Measurements from ENCODE around the gene VAV2.

VAV2 gene

GRCh38 chr9:133980864-133981588, 11.1 kb downstream of the VAV2 start:
- no peak for DNase-seq

DNA sequence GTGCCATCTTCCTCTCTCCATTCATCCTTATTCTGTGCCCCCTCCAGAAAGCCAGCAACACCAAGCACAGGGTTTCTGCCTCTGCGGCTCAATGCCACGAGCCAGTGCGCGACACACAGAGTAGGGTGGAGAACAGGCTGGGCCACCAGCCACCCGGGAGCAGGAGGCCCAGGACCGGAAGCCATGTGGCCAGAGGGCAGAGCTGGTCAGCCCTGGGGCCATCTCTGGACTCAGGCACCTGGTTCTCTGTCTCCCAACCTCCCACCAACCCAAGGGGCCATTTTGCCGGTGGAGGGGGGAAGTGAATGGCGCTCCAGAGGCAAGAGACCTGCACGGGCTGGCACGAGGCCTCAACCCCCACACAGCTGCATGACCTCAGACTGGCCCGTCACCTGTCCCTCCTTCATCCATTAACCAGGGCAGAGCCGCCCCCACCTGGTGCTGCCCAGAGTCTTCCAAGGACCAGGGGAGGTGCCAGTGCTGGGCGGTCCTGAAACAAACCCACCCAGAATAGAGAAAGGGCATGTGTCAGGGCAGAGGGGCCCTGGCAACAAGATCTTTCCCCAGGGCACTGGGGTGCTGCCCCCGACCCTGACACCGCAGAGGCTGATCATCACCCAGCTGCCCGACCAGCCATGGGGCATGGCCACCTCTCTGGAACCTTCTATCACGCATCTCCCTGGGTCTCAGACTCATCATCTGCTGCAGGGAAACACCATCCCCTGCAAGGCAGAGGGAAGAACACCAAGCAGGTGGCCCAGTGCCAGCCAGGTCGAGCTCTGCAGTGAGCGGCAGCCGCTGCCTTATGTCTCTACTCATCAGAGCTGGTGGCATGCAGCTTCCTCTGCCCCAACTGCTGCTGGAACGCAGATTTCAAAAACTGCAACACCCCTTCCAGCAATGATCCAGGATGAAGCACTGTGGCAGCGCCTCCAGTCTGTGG, 11.9 kb downstream of the VAV2 start:
- peak; percentile 19 for DNase-seq

DNA sequence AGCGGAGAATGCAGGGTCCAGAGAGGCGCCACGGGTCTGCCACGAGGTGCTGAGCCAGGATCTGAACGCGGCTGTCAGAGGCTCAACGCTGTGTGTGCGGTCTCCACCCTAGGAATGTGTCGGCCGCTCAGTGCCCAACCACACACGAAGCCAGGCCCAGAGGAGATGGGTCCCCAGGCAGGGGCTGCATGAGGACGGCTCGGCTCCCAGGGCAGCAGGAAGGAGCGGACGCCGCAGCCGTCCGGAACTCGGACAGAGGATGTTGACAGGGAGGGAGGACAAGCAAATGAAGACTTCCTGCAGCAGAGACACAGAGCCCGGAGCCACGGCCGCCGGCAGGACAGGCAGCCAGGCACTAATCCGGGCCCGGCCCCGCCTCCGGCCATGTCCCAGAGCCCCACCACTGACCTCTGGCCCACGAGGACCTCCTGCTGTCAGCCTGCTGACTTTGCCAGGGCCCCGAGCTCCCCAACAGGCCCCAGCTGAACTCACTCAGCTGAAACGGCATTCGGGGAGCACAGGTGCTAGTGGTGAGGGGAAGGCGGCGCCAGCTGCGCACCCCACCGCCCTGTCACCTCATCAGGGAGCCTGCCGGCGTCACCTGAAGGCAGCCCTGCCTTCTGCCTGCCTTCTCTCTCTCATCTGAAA, 12.7 kb downstream of the VAV2 start:
- no peak for DNase-seq

GRCh38 chr9:133978899-133979272, 13.2 kb downstream of the VAV2 start:
- DNase-seq: no peak

- DNase-seq: no peak
Measured at GRCh38 chr9:133978226-133978898, 13.8 kb downstream of the VAV2 start.

DNA sequence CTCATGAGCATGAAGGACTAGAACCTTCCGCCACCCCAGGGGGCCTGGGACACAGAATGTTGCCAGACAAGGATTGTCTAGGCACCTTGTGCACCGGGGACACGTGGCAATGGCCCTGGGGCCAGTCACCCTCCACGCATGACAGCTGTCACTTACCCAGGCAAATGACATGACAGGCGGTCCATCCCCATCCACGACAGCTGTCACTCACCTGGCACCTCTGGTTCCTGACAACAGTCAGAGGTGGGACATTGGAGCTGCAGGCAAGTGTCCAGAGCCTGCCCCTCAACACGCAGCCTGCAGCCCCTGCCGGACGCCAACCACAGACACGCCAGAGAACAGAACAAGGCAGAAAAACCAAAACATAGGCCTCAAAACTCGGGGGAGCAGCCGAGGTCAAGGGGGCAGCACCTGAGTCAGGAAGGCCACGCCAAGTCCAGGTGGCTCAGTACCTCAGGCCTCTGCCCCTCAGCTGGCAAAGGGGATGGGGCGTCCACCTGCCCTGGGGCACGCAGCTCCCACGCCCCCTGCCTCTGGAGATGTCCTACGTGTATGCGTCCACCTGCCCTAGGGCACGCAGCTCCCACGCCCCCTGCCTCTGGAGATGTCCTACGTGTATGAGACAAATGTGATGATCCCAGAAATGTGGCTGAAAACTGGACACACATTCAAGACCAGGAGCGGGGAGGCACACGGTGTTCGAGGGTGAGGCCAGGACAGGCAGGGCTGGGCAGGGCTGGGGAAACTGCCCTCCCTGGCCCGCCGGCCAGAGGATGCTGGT, 14.5 kb downstream of the VAV2 start:
- no peak for DNase-seq

- no peak for DNase-seq
Measured at GRCh38 chr9:133976887-133977286, 15.2 kb downstream of the VAV2 start.

DNA sequence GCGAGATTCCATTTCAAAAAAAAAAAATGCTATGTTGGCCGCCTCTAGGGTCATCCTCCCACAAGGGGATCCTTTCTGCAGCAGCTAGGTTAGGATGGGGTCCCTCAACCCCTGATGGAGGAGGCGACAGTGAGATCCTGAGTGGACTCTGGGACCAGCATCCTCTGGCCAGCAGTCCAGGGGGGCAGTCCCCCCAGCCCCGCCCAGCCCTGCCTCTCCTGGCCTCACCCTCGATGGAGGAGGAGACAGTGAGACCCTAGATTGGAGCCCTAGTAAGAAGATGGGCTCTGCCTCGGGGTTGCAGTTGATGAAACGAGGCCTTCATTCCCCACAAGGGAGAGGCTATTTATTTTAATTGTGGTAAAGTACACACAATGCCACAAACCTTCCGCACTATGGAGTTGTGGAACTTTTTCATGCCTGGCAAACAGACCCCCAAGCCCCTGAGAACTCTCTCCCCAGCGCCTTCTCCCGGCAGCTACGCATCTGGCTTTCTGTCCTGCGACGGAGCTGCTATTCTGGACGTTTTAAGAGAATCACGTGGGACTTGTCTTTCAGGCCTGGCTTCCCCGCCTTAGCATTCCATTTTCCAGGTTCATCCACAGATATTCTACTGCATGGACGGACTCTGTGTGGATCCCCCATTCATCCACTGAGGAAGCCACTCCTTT, 15.8 kb downstream of the VAV2 start:
- DNase-seq: no peak

DNA sequence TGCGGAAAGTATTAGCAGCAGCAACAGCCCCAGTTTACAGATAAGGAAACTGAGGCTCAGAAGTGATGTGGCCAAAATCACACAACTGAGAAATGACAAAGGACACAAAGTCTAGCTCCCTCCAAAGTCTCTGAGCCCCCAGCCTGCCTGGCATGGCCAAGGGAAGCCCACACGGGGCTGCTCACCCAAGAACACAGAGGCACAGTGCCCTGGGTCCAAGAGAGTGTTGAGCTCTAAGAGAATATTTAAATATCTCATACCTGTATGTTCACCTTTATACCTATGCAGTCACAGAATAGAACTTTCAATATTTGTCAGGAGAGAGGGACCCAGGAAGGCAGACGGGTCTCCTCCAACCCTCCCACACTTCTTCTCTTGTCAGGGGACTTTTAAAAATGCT, 16.6 kb downstream of the VAV2 start:
- DNase-seq: no peak

DNA sequence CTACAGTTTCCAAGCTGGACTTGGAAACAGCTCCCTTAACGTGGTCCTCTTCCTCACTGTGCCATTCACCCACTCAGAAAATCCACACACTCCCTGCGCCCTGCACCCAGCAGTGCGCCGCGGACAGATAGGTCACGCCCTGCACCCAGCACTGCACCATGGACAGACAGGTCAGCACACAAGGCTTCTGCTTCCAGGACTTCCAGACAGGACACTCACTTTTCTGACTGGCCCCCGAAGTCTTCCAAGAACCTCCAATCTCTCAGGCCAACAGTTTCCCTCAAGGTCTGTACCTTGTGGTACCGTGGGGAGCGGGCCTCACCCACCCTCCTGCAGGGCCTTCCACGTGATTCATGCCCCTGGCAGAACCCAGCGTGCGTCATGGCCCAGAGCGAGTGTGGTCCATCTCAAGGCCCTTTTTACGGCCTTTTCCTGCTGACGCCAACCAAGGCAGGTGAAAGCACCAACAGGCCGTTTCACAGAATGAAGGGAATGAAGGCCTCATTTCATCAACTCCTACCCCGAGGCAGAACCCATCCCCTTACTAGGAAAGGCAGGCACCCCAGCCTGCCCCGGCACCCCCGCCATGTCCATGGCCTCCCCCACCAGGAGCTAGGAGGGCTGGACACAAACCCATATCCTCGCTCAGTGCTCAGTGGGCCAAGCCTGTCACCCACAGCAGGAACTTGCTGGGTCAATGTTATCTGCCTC, 17.3 kb downstream of the VAV2 start:
- DNase-seq: no peak

DNA sequence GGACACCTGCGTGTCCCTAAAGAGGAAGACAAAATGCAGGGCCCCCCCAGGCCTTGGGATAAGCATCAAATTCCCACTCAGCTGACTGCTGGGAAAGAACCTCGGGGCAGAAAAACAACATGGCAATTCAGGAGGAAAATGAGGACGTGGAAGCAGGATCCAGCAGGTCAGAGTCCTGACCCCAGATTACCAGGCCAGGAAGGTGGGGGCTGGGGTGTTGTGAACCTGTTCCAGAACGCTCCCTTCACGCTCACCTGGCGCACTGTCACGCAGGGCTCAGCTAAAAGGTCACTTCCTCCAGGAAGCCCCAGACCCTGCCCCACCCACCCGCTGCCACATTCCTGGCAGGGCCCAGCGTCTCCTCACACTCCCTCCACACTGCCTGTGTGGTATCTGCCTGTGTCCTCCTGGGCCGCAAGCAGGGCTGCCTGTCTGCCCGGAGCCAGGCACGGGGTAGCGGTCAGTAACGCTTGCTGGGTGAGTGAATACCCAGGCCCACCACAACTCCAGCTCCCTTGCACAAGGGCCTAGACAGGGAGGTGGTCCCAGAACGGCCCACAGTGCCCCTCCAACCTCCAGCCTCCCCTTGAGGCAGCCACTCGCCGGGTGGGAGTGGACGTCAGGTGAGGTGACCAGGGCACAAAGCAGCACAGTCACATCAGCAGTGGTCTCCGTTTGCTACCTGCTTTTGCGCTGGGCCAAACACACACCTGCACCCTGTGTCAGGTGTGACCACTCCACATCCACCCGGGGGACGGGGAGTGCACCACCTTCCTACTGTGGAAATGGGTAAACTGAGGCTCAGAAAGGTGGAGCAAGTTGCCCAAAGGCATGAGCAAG, 18.1 kb downstream of the VAV2 start:
- DNase-seq: no peak

DNA sequence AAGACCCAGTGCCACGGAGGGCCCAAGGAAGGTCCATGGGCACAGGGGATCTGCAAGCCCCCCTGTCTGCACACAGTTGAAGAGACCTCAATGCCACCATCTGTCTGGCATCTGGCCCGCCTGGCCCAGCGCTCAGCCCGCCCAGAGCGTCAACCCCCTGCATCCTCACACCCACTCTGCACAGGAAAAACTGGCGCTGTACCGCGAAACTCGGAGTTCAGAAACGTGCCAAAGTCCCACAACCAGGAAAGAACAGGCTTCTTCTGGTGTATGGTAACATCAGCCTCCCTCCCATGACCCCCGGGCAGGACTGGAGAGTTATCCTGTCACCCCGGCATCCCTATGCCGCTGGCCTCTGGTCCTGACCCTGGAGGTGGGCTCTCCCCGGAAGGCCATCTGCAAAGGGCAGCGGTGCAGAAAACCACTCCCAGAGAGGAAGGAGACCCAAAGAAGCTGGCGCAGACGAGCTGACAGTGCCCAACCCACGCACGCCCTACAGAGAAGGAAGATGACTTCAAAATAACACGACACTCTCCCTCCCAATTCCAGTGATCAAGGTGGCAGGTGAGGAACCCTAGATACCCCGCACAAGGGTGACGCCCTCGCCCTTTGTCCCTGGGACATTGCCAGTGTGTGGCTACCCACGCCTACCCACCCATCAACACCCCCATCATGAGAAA, 18.9 kb downstream of the VAV2 start:
- no peak for DNase-seq

- no peak for DNase-seq
Measured at GRCh38 chr9:133971981-133972941, 19.9 kb downstream of the VAV2 start.

GRCh38 chr9:133971121-133971951, 20.8 kb downstream of the VAV2 start:
- no peak for DNase-seq

DNA sequence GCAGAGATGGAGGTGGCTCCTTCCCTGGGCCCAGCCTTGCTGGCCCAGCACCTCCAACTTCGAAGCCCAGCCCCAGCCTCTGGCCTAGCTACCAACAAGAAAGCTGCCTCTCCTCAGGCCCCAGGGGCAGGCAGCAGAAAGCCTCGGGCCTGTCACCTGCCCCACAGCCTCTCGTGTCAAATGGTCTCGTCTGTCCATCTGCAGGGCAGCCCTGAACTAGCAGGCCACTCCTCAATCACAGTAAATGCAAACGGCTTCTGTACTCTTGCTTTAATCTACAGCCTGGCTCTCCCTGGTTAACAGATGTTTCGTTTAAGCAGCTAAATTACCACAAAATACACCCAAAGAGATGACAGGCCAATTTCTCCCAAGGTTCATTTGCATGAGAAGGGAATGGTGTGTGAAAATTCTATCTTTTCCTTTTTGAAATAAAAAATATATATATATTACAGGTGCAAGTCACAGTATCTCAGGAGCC, 21.5 kb downstream of the VAV2 start:
- DNase-seq: no peak
